Dendritic cell treated with granulocyte-macrophage colony-stimulating factor and Interleukin-4, amounts not matched to agents 40 ng/mL and 50 ng/mL, for 4 days (primary cell): ENCODE measurements around the gene SHMT2.

Source experiments
- H3K27ac Mint-ChIP-seq: one replicate; pipeline ENCODE4 v1.8.0; 2022; ENCODE audit warnings: mild to moderate bottlenecking, mixed read lengths
- H3K27me3 Mint-ChIP-seq: one replicate; pipeline ENCODE4 v1.8.0; 2022; ENCODE audit warnings: mild to moderate bottlenecking, mixed read lengths
- H3K36me3 Mint-ChIP-seq: one replicate; pipeline ENCODE4 v1.8.0; 2022; ENCODE audit warnings: low read depth, mixed read lengths
- H3K4me1 Mint-ChIP-seq: one replicate; pipeline ENCODE4 v1.8.0; 2022; ENCODE audit warnings: low read depth, mixed read lengths
- H3K4me3 Mint-ChIP-seq: one replicate; pipeline ENCODE4 v1.8.0; 2022; ENCODE audit warnings: mild to moderate bottlenecking, moderate library complexity, mixed read lengths
- H3K9me3 Mint-ChIP-seq: one replicate; pipeline ENCODE4 v1.8.0; 2022; ENCODE audit warnings: mixed read lengths
- intact Hi-C: fragments of 100-400 bp; cut with micrococcal nuclease; formaldehyde crosslinking; loops from one replicate; pipeline ENCODE4 v1.15.0; 2022

The SHMT2 gene

GRCh38 chr12:57229634-57230380, at the start of gene SHMT2:
Gene SHMT2, plus strand, starts transcription at chr12:57229711. Its CDS starts 68 bp downstream, at chr12:57229779.
- no peaks in the 10 kb centered on the region for H3K9me3 Mint-ChIP-seq
- H3K27ac Mint-ChIP-seq: peak within 1 kb of the TSS; percentile 97
- peaks cover 44% of the 10 kb centered on the region for H3K36me3 Mint-ChIP-seq
- H3K4me1 Mint-ChIP-seq: peaks cover 80% of the 10 kb centered on the region
- H3K27me3 Mint-ChIP-seq: peaks cover 33% of the 10 kb centered on the region
- H3K4me3 Mint-ChIP-seq: peak within 1 kb of the TSS; percentile 93
- intact Hi-C loops: loop anchor here (1.0 kb wide), 1 partner anchor 9 kb away; no protein-coding TSS in a partner anchor

GRCh38 chr12:57180321-57180989, 49.1 kb upstream of the SHMT2 start:
- Mint-ChIP-seq H3K4me1 (peaks cover 11% of the 10 kb centered on the region), H3K4me3 (no peak overlapping the region), H3K9me3 (no peaks in the 10 kb centered on the region), H3K27ac (no peak overlapping the region), H3K36me3 (peaks cover 100% of the 10 kb centered on the region), H3K27me3 (no peaks in the 10 kb centered on the region)
- intact Hi-C loops: no loop called here

- Mint-ChIP-seq H3K4me3 (no peak overlapping the region), H3K36me3 (peaks cover 100% of the 10 kb centered on the region), H3K27me3 (no peaks in the 10 kb centered on the region), H3K27ac (no peak overlapping the region), H3K4me1 (peaks cover 11% of the 10 kb centered on the region), H3K9me3 (no peaks in the 10 kb centered on the region)
- intact Hi-C loops: no loop called here
These were observed 48.4 kb upstream of the SHMT2 start for GRCh38 chr12:57181072-57181471.

GRCh38 chr12:57181561-57182155, 47.9 kb upstream of the SHMT2 start:
- peaks cover 100% of the 10 kb centered on the region for H3K36me3 Mint-ChIP-seq
- H3K9me3 Mint-ChIP-seq: no peaks in the 10 kb centered on the region
- no peak overlapping the region for H3K27ac Mint-ChIP-seq
- H3K27me3 Mint-ChIP-seq: no peaks in the 10 kb centered on the region
- intact Hi-C loops: loop anchor here (2.0 kb wide), 2 partner anchors 57 to 113 kb away; no protein-coding TSS in a partner anchor
- no peak overlapping the region for H3K4me3 Mint-ChIP-seq
- H3K4me1 Mint-ChIP-seq: peaks cover 11% of the 10 kb centered on the region

- intact Hi-C loops: loop anchor here (2.0 kb wide), 2 partner anchors 58 to 114 kb away; no protein-coding TSS in a partner anchor
- Mint-ChIP-seq H3K9me3 (no peaks in the 10 kb centered on the region), H3K27ac (no peak overlapping the region)
These were observed 46.5 kb upstream of the SHMT2 start for GRCh38 chr12:57182918-57183575.

GRCh38 chr12:57183939-57184725, 45.4 kb upstream of the SHMT2 start:
- intact Hi-C loops: loop anchor here (2.0 kb wide), 2 partner anchors 59 to 115 kb away; no protein-coding TSS in a partner anchor
- no peak overlapping the region for H3K4me3 Mint-ChIP-seq
- H3K9me3 Mint-ChIP-seq: no peaks in the 10 kb centered on the region
- peaks cover 100% of the 10 kb centered on the region for H3K36me3 Mint-ChIP-seq
- peaks cover 11% of the 10 kb centered on the region for H3K4me1 Mint-ChIP-seq
- H3K27me3 Mint-ChIP-seq: no peaks in the 10 kb centered on the region
- H3K27ac Mint-ChIP-seq: no peak overlapping the region

More at GRCh38 chr12:57182918-57183575, 46.5 kb upstream of the SHMT2 start:
- no peaks in the 10 kb centered on the region for H3K27me3 Mint-ChIP-seq
- H3K36me3 Mint-ChIP-seq: peaks cover 100% of the 10 kb centered on the region
- peaks cover 11% of the 10 kb centered on the region for H3K4me1 Mint-ChIP-seq
- no peak overlapping the region for H3K4me3 Mint-ChIP-seq

- Mint-ChIP-seq H3K9me3 (no peaks in the 10 kb centered on the region), H3K4me3 (no peak overlapping the region), H3K27me3 (no peaks in the 10 kb centered on the region), H3K36me3 (peaks cover 100% of the 10 kb centered on the region), H3K4me1 (peaks cover 11% of the 10 kb centered on the region), H3K27ac (no peak overlapping the region)
- intact Hi-C loops: no loop called here
These were observed 44.1 kb upstream of the SHMT2 start for GRCh38 chr12:57185403-57185802.

GRCh38 chr12:57185906-57186508, 43.5 kb upstream of the SHMT2 start:
- Mint-ChIP-seq H3K4me3 (no peak overlapping the region), H3K27ac (no peak overlapping the region), H3K4me1 (peaks cover 11% of the 10 kb centered on the region), H3K36me3 (peaks cover 100% of the 10 kb centered on the region), H3K27me3 (no peaks in the 10 kb centered on the region), H3K9me3 (no peaks in the 10 kb centered on the region)
- intact Hi-C loops: no loop called here

- intact Hi-C loops: no loop called here
- H3K4me3 Mint-ChIP-seq: no peak overlapping the region
- no peaks in the 10 kb centered on the region for H3K9me3 Mint-ChIP-seq
- H3K4me1 Mint-ChIP-seq: peaks cover 5% of the 10 kb centered on the region
- H3K27ac Mint-ChIP-seq: no peak overlapping the region
- H3K36me3 Mint-ChIP-seq: peaks cover 100% of the 10 kb centered on the region
- H3K27me3 Mint-ChIP-seq: no peaks in the 10 kb centered on the region
These were observed 42.1 kb upstream of the SHMT2 start for GRCh38 chr12:57187222-57188089.

- Mint-ChIP-seq H3K36me3 (peaks cover 100% of the 10 kb centered on the region), H3K27ac (no peak overlapping the region), H3K4me1 (no peaks in the 10 kb centered on the region), H3K4me3 (no peak overlapping the region), H3K27me3 (no peaks in the 10 kb centered on the region), H3K9me3 (no peaks in the 10 kb centered on the region)
- intact Hi-C loops: no loop called here
These were observed 41.5 kb upstream of the SHMT2 start for GRCh38 chr12:57188090-57188425.

GRCh38 chr12:57190037-57190436, 39.5 kb upstream of the SHMT2 start:
- Mint-ChIP-seq H3K27me3 (no peaks in the 10 kb centered on the region), H3K4me1 (no peaks in the 10 kb centered on the region), H3K4me3 (no peak overlapping the region), H3K9me3 (no peaks in the 10 kb centered on the region), H3K36me3 (peaks cover 100% of the 10 kb centered on the region), H3K27ac (no peak overlapping the region)
- intact Hi-C loops: loop anchor here (10.0 kb wide), 1 partner anchor 195 kb away; no protein-coding TSS in a partner anchor

- Mint-ChIP-seq H3K27me3 (no peaks in the 10 kb centered on the region), H3K36me3 (peaks cover 100% of the 10 kb centered on the region), H3K4me1 (no peaks in the 10 kb centered on the region), H3K4me3 (no peak overlapping the region), H3K9me3 (no peaks in the 10 kb centered on the region), H3K27ac (no peak overlapping the region)
- intact Hi-C loops: loop anchor here (10.0 kb wide), 1 partner anchor 194 kb away; no protein-coding TSS in a partner anchor
These were observed 38.7 kb upstream of the SHMT2 start for GRCh38 chr12:57190821-57191220.
